Naive thymus-derived CD4-positive, alpha-beta T cell (primary cell): ENCODE measurements around the gene ASPSCR1. TPM values are rescaled to one million over a fixed set of nuclear protein-coding genes. Genes with fewer than 3 reads are reported as not detected.

Source experiments
- ATAC-seq: fragments of 150-1000 bp; cut with Tn5 transposase; 2 replicates; pipeline ENCODE4 v1.10.0; 2021; ENCODE audit warnings: mild to moderate bottlenecking, moderate library complexity
- CTCF ChIA-PET: fragments of 350-600 bp; sonication (Branson Sonifier 250); formaldehyde crosslinking; loops from one replicate; lab custom pipeline; 2021; ENCODE audit warnings: antibody characterized with exemption; lab: Charles Lee
- POLR2A ChIA-PET: fragments of 350-600 bp; sonication (Branson Sonifier 250); formaldehyde crosslinking; loops from one replicate; lab custom pipeline; 2021; ENCODE audit warnings: antibody characterized with exemption, inconsistent platforms; lab: Charles Lee
- DNase-seq, 9 donors: peaks; one replicate each; pipeline versions ENCODE4 v3.0.0 to v3.0.0-alpha.2; 2020 to 2022; ENCODE audit warnings: mixed read lengths in 1 of 9
- H3K27ac ChIP-seq: one replicate; pipeline ENCODE4 v1.7.0; 2013; ENCODE audit warnings: mild to moderate bottlenecking, low read depth, low read length, moderate library complexity
- H3K27me3 ChIP-seq, 2 donors: one replicate each; pipeline ENCODE4 v1.7.0; 2013; ENCODE audit warnings: low read length in 2 of 2, mild to moderate bottlenecking in 2 of 2, moderate library complexity in 2 of 2; ENCODE audit not compliant: control insufficient read depth in 2 of 2, insufficient read depth in 2 of 2
- H3K36me3 ChIP-seq, 3 experiments: 1 replicate in 2 of 3; 2 replicates in 1 of 3; pipeline ENCODE4 v1.7.0; 2013; ENCODE audit warnings: low read length in 3 of 3, mild to moderate bottlenecking in 3 of 3, moderate library complexity in 1 of 3; ENCODE audit not compliant: insufficient read depth in 3 of 3, control insufficient read depth in 2 of 3
- H3K4me1 ChIP-seq, 2 donors: one replicate each; pipeline ENCODE4 v1.7.0; 2013; ENCODE audit warnings: low read length in 2 of 2, mild to moderate bottlenecking in 2 of 2, moderate library complexity in 1 of 2; ENCODE audit not compliant: control insufficient read depth in 2 of 2, insufficient read depth in 2 of 2
- H3K4me3 ChIP-seq: 2 replicates; pipeline ENCODE4 v1.7.0; 2013; ENCODE audit warnings: mild to moderate bottlenecking, low read length
- H3K9me3 ChIP-seq, 3 experiments: 1 replicate in 2 of 3; 2 replicates in 1 of 3; pipeline ENCODE4 v1.7.0; 2013; ENCODE audit warnings: low read length in 3 of 3; ENCODE audit not compliant: control insufficient read depth in 2 of 3
- H3K27ac Mint-ChIP-seq, 9 donors: one replicate each; pipeline ENCODE4 v1.8.0; 2020 to 2022; ENCODE audit warnings: mixed read lengths in 9 of 9, mild to moderate bottlenecking in 8 of 9, moderate library complexity in 5 of 9, inconsistent platforms in 2 of 9
- H3K27me3 Mint-ChIP-seq, 5 donors: one replicate each; pipeline ENCODE4 v1.8.0; 2021 to 2022; ENCODE audit warnings: mixed read lengths in 5 of 5, mild to moderate bottlenecking in 1 of 5
- H3K36me3 Mint-ChIP-seq, 5 donors: one replicate each; pipeline ENCODE4 v1.8.0; 2020 to 2022; ENCODE audit warnings: mixed read lengths in 5 of 5, mild to moderate bottlenecking in 3 of 5, inconsistent platforms in 1 of 5
- H3K4me1 Mint-ChIP-seq, 7 donors: one replicate each; pipeline ENCODE4 v1.8.0; 2020 to 2022; ENCODE audit warnings: mixed read lengths in 7 of 7, mild to moderate bottlenecking in 3 of 7, inconsistent platforms in 1 of 7
- H3K4me3 Mint-ChIP-seq, 10 donors: one replicate each; pipeline ENCODE4 v1.8.0; 2020 to 2022; ENCODE audit warnings: mild to moderate bottlenecking in 10 of 10, mixed read lengths in 10 of 10, moderate library complexity in 6 of 10, inconsistent platforms in 2 of 10
- H3K9me3 Mint-ChIP-seq, 11 donors: one replicate each; pipeline ENCODE4 v1.8.0; 2020 to 2022; ENCODE audit warnings: mixed read lengths in 11 of 11, mild to moderate bottlenecking in 4 of 11, inconsistent platforms in 1 of 11, moderate library complexity in 1 of 11
- intact Hi-C, 2 donors: fragments of 100-400 bp; cut with micrococcal nuclease; formaldehyde crosslinking; loops; one replicate each; pipeline ENCODE4 v1.15.1; 2023
- polyA plus RNA-seq, 2 donors: library from polyadenylated mRNA; unstranded; fragments of 300-500 nt; fragmentation: Illumina TruSeq; gene quantifications; one replicate each; pipeline ENCODE4 v1.2.3, GENCODE V29; 2021
- total RNA-seq, 6 experiments: library from RNA in 5 of 6; stranded (reverse) in 5 of 6; gene quantifications; 1 replicate in 5 of 6; 2 replicates in 1 of 6; pipeline ENCODE4 v1.2.3 and lab custom pipeline; 2021 to 2026

The ASPSCR1 gene
- total and polyA plus RNA-seq, 7 experiments from 2014 or later = 24.2 to 46.7 (median 38.0) TPM

DNA sequence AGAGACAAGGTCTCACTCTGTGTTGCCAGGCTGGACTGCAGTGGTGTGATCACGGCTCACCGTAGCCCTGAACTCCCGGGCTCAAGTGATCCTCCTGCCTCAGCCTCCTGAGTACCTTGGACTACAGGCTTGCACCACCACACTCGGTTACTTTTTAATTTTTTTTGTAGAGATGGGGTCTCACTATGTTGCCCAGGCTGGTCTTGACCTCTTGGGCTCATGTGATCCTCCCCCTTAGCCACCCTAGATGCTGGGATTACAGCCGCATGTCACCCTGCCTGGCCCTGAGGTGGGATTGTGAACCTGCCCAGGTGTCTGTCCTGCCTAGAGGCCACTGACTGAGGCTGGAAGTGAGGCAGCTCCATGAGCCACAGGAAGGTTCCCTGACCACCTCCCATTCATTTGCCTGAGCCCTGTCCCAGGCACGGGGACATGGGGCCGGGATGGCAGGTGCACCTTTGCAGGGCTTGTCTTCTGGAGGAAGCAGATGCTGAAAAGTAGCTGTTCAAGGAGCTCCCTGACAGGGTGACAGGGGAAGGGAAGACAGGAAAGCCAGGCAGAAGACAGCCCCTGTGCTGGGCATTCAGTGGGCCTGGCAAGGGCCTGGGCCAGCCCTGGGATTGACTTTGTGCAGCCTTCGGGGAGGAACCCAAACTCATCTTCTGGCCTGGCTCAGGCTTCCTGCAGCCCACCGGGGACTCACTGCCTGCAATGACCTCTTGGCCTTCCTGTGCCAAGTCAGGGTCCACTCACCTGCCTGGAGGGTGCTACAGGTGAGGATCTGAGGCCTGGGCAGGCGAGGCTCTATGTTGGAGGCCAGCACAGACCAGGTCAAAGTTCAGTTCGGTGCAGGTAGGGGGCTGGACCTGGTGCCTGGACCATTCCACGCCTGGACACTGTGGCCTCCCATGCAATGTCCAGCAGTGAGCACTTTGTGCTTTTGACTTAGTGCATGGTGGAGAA lies 8.3 kb upstream of the ASPSCR1 start:
- H3K4me1 ChIP-seq = peaks cover 14 to 23% of the 10 kb centered on the region in 2 donors
- ATAC-seq = no peak
- H3K36me3 ChIP-seq = no peaks in the 10 kb centered on the region
- H3K27ac ChIP-seq = no peak overlapping the region
- H3K27ac Mint-ChIP-seq = peak overlapping the region; percentile 9 to 93 (median 75)
- ChIA-PET CTCF (interaction anchor here (0.6 to 2.5 kb wide), 4 partner anchors 8 to 228 kb away, joined by 3 to 8 read pairs (median 4); partner anchors contain the start of gene ASPSCR1), POLR2A (interaction anchor here (0.6 to 3.4 kb wide), 5 partner anchors 8 to 438 kb away, joined by 3 to 23 read pairs (median 10); partner anchors contain the start of gene ASPSCR1)
- no peaks in the 10 kb centered on the region for H3K27me3 ChIP-seq
- intact Hi-C loops = loop anchor here (1.0 to 5.0 kb wide), 3 partner anchors 8 to 54 kb away; partner anchors contain the start of genes ASPSCR1 (in 2 of the 2), CENPX (in 2 of the 2), LRRC45 (in 2 of the 2) and MAFG (in 1 of the 2)
- H3K4me3 ChIP-seq = no peak overlapping the region
- H3K9me3 Mint-ChIP-seq = peaks cover 0 to 11% (median 0%) of the 10 kb centered on the region in 11 donors
- peaks cover 0 to 4% (median 0%) of the 10 kb centered on the region in 3 experiments for H3K9me3 ChIP-seq
- H3K4me3 Mint-ChIP-seq = peak overlapping the region in 8 of 10 donors; percentile 25 to 84 (median 74)
- H3K27me3 Mint-ChIP-seq = peaks cover 0 to 12% (median 0%) of the 10 kb centered on the region in 5 donors
- peaks cover 4 to 40% (median 20%) of the 10 kb centered on the region in 7 donors for H3K4me1 Mint-ChIP-seq
- DNase-seq = no peak
- no peaks in the 10 kb centered on the region for H3K36me3 Mint-ChIP-seq

DNA sequence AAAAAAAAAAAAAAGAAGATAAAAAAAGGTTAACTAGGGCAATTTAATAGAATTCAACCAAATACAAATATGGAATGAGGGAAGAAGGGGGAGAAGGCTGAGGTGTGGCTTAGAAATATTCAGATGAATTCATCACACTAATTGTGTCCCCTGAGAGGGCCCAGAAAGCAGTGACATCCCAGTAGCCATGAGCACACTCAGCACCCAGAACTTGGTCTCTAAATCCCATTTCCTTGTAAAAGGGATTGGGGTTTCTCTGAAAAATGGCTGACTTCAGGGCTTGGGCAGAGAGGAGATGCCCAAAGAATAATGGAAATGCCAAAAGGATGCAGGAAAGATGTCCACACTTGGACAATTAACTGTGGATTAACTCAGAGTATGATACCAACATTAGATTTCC lies 4.0 kb upstream of the ASPSCR1 start:
- peaks cover 0 to 4% (median 0%) of the 10 kb centered on the region in 3 experiments for H3K9me3 ChIP-seq
- Mint-ChIP-seq H3K9me3 (peaks cover 0 to 13% (median 0%) of the 10 kb centered on the region in 11 donors), H3K27ac (no peak overlapping the region), H3K36me3 (no peaks in the 10 kb centered on the region), H3K27me3 (peaks cover 0 to 7% (median 0%) of the 10 kb centered on the region in 5 donors), H3K4me3 (no peak overlapping the region), H3K4me1 (peaks cover 12 to 29% (median 22%) of the 10 kb centered on the region in 7 donors)
- intact Hi-C loops = no loop called here
- ATAC-seq (no peak), DNase-seq (no peak)
- ChIA-PET CTCF (interaction anchor here (1.8 kb wide), 1 partner anchor 14 kb away, joined by 6 read pairs; no protein-coding TSS in a partner anchor), POLR2A (no interaction called here)
- no peaks in the 10 kb centered on the region for H3K27me3 ChIP-seq
- H3K27ac ChIP-seq = no peak overlapping the region
- H3K36me3 ChIP-seq = no peaks in the 10 kb centered on the region
- H3K4me3 ChIP-seq = no peak overlapping the region
- peaks cover 8 to 14% of the 10 kb centered on the region in 2 donors for H3K4me1 ChIP-seq

DNA sequence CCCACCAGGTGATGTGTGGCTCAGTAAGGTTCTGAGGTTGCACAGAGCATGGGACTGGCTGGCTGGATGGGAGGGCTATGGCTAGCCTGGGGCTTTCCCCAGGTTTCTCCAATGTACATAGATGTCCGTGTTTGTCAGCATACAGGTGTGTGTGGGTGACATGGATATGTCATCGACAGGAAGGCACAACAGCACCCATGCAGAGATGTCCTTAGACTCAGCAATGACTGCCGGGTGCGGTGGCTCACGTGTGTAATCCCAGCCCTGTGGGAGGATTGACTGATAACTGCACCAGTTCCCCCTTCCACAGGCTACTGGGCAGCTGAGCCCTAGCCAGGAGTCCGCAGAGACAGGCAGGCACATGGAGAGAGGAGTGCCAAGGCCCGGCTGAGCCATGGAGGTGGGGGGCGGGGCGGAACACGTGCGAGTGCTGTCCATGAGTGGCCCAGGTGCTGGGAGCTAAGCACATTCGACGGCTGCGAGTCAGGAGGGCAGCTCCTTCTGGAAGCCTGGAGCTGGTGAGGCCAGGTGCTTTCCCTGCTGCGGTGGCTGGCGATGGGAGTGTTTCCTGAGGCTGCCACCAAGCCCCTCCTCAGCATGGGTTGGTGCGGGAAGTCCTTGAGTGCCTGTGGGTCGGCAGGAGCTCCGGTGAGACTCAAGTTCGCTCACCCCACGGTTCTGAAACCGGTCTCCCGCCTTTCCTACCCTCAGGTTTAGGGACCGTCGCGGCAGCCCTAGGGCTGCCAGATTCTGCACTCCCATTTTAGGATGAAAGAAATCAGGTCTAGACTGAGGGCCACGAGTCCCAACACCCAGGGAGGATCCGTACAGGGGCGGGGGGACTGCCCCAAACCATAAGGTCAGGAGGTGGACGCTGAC lies 858 bp upstream of the ASPSCR1 start:
- H3K36me3 Mint-ChIP-seq = peaks cover 0 to 5% (median 4%) of the 10 kb centered on the region in 5 donors
- intact Hi-C loops = loop anchor here (1.0 to 2.0 kb wide), 7 partner anchors 8 to 122 kb away; partner anchors contain the start of genes LRRC45 (in 2 of the 2), DCXR (in 1 of the 2), FASN (in 1 of the 2) and NOTUM (in 1 of the 2)
- CTCF ChIA-PET = interaction anchor here (1.9 kb wide), 1 partner anchor 9 kb away, joined by 8 read pairs; no protein-coding TSS in a partner anchor

DNA sequence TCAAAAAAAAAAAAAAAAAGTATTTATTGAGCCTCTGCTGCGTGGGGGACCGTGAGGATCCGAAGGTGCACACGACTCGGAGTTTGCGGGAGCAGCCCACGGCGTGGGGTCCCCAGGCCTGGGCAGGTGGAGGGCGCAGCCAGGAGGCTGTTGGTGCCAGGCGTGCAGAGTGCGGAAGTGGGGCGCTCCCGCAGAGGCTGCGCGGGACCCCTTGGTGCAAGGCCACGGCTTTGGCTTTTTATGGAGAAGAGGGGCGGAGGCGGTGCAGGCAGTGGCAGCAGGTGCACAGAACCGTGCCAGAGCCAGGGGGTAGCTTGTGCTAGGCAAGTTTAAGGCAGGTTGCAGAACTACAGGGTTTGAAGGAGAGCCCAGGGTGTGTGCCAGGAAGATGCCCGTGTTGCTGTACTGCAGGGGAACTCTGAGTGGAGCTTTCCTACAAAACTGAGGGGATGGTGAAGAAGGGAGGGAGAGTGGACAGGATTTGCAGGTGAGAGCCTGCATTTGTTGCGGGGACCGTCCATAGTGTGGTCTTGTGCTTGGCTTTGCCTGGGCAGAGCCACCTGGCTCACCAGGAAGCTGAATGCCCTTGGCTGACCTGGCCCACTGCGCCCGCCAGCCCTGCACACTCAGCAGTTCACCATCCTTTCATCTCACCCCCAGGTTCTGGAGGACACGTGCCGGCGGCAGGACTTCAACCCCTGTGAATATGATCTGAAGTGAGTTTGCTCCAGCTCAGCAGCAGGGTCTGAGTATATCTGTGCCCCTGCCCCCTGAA lies 1.3 kb downstream of the ASPSCR1 start:
- no peak overlapping the region for H3K4me3 ChIP-seq

More for the DNA sequence above, 858 bp upstream of the ASPSCR1 start:
- Histone ChIP-seq H3K27ac (peak overlapping the region; percentile 90), H3K9me3 (peaks cover 0 to 4% (median 0%) of the 10 kb centered on the region in 3 experiments), H3K36me3 (peaks cover 0 to 7% (median 0%) of the 10 kb centered on the region in 3 experiments), H3K27me3 (no peaks in the 10 kb centered on the region), H3K4me1 (peaks cover 16 to 19% of the 10 kb centered on the region in 2 donors), H3K4me3 (peak overlapping the region; percentile 79)
- POLR2A ChIA-PET = interaction anchor here (0.6 to 1.6 kb wide), 5 partner anchors 9 to 121 kb away, joined by 3 to 23 read pairs (median 4); partner anchors contain the start of genes FASN and NOTUM
- Mint-ChIP-seq H3K4me3 (peak overlapping the region; percentile 93 to 99 (median 96)), H3K4me1 (peaks cover 23 to 46% (median 33%) of the 10 kb centered on the region in 7 donors), H3K9me3 (peaks cover 0 to 13% (median 0%) of the 10 kb centered on the region in 11 donors), H3K27me3 (peaks cover 0 to 7% (median 0%) of the 10 kb centered on the region in 5 donors), H3K27ac (peak overlapping the region; percentile 94 to 99 (median 97))
- DNase-seq (peak in 2 of 9 donors; percentile 30 to 44), ATAC-seq (peak; percentile 3)

DNA sequence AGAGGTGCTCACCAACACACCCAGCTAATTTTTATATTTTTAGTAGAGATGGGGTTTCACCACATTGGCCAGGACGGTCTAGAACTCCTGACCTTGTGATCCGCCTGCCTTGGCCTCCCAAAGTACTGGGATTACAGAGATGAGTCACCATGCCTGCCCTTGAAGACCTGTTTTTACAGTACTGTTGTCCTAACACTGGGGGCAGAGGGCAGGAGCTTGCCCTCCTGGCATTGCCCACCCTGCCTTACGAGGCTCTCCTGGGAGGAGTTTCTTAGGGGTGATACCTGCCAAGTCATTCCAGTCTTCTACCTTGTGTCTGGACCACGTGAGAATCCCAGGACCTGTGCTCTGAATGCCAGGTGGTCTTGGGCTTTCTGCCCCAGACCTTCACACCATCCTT lies 2.7 kb downstream of the ASPSCR1 start:
- peaks cover 31 to 68% (median 41%) of the 10 kb centered on the region in 7 donors for H3K4me1 Mint-ChIP-seq
- no peak overlapping the region for H3K27ac ChIP-seq
- CTCF ChIA-PET = interaction anchor here (0.8 to 2.4 kb wide), 5 partner anchors 12 to 46 kb away, joined by 3 to 7 read pairs (median 6); no protein-coding TSS in a partner anchor
- ATAC-seq (no peak), DNase-seq (no peak)
- H3K9me3 ChIP-seq = no peaks in the 10 kb centered on the region
- H3K36me3 Mint-ChIP-seq = peaks cover 1 to 21% (median 10%) of the 10 kb centered on the region in 5 donors
- peaks cover 0 to 4% (median 0%) of the 10 kb centered on the region in 5 donors for H3K27me3 Mint-ChIP-seq
- no peaks in the 10 kb centered on the region for H3K27me3 ChIP-seq
- H3K27ac Mint-ChIP-seq = peak overlapping the region in 4 of 9 donors; percentile 14 to 52 (median 42)
- H3K36me3 ChIP-seq = peaks cover 0 to 30% (median 7%) of the 10 kb centered on the region in 3 experiments
- H3K4me3 Mint-ChIP-seq = peak overlapping the region; percentile 34 to 95 (median 68)
- H3K4me1 ChIP-seq = peaks cover 16 to 19% of the 10 kb centered on the region in 2 donors
- intact Hi-C loops = no loop called here
- H3K4me3 ChIP-seq = no peak overlapping the region
- POLR2A ChIA-PET = interaction anchor here (1.3 kb wide), 1 partner anchor 9 kb away, joined by 3 read pairs; no protein-coding TSS in a partner anchor
- H3K9me3 Mint-ChIP-seq = peaks cover 0 to 2% (median 0%) of the 10 kb centered on the region in 11 donors

More for the DNA sequence above, 1.3 kb downstream of the ASPSCR1 start:
- H3K36me3 ChIP-seq = peaks cover 0 to 16% (median 0%) of the 10 kb centered on the region in 3 experiments
- no peak for ATAC-seq
- H3K4me3 Mint-ChIP-seq = peak overlapping the region; percentile 68 to 95 (median 78)
- no peak for DNase-seq
- peaks cover 0 to 6% (median 0%) of the 10 kb centered on the region in 11 donors for H3K9me3 Mint-ChIP-seq
- no peaks in the 10 kb centered on the region for H3K27me3 ChIP-seq
- peaks cover 16 to 19% of the 10 kb centered on the region in 2 donors for H3K4me1 ChIP-seq
- no peak overlapping the region for H3K27ac ChIP-seq
- peaks cover 0 to 7% (median 0%) of the 10 kb centered on the region in 5 donors for H3K27me3 Mint-ChIP-seq
- ChIA-PET POLR2A (interaction anchor here (0.9 to 1.6 kb wide), 2 partner anchors 8 to 44 kb away, joined by 3 to 4 read pairs; partner anchors contain the start of gene CENPX), CTCF (interaction anchor here (2.3 to 2.4 kb wide), 2 partner anchors 19 to 43 kb away, joined by 6 to 7 read pairs; no protein-coding TSS in a partner anchor)
- H3K9me3 ChIP-seq = no peaks in the 10 kb centered on the region
- H3K27ac Mint-ChIP-seq = peak overlapping the region in 8 of 9 donors; percentile 28 to 81 (median 73)
- peaks cover 30 to 60% (median 41%) of the 10 kb centered on the region in 7 donors for H3K4me1 Mint-ChIP-seq
- intact Hi-C loops = no loop called here
- peaks cover 0 to 13% (median 5%) of the 10 kb centered on the region in 5 donors for H3K36me3 Mint-ChIP-seq
